ENCODE data around the gene VDAC2. TPM values are rescaled to one million over a fixed set of nuclear protein-coding genes. Genes with fewer than 3 reads are reported as not detected.

Gene VDAC2
- total RNA-seq, 1 experiment from 2014 or later, result 284 TPM

DNA sequence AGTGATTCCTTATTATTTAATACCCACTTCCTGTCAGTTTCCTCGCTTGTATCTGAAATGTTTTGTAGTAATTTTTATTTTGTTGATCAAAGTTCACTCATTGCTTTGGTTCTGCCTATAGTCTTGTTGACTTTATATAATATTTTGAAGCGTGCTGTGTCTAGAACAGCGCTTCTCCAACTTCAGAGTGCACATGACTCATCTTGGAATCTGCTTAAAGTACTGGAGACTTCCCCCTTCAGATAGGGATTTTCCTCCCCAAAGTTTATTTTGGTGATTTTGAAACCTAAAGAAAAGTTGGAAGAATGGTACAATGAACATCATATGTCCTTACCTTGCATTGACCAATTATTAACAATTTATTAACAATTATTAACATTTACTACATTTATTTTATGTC lies 19.4 kb downstream of the VDAC2 start (continued):
- TF ChIP-seq, protein P1, sequence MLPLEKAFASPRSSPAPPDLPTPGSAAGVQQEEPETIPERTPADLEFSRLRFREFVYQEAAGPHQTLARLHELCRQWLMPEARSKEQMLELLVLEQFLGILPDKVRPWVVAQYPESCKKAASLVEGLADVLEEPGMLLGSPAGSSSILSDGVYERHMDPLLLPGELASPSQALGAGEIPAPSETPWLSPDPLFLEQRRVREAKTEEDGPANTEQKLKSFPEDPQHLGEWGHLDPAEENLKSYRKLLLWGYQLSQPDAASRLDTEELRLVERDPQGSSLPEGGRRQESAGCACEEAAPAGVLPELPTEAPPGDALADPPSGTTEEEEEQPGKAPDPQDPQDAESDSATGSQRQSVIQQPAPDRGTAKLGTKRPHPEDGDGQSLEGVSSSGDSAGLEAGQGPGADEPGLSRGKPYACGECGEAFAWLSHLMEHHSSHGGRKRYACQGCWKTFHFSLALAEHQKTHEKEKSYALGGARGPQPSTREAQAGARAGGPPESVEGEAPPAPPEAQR (CRISPR knock-in tag; IDR thresholded peaks at IDR 0.05), result no peak
- TF ChIP-seq, protein P2, sequence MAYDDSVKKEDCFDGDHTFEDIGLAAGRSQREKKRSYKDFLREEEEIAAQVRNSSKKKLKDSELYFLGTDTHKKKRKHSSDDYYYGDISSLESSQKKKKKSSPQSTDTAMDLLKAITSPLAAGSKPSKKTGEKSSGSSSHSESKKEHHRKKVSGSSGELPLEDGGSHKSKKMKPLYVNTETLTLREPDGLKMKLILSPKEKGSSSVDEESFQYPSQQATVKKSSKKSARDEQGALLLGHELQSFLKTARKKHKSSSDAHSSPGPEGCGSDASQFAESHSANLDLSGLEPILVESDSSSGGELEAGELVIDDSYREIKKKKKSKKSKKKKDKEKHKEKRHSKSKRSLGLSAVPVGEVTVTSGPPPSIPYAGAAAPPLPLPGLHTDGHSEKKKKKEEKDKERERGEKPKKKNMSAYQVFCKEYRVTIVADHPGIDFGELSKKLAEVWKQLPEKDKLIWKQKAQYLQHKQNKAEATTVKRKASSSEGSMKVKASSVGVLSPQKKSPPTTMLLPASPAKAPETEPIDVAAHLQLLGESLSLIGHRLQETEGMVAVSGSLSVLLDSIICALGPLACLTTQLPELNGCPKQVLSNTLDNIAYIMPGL (CRISPR knock-in tag; IDR thresholded peaks at IDR 0.05), result no peak
- TF ChIP-seq ZNF423 (CRISPR knock-in tag; IDR thresholded peaks at IDR 0.05), result no peak
- TF ChIP-seq ZNF121 (CRISPR knock-in tag; IDR thresholded peaks at IDR 0.05), result no peak

DNA sequence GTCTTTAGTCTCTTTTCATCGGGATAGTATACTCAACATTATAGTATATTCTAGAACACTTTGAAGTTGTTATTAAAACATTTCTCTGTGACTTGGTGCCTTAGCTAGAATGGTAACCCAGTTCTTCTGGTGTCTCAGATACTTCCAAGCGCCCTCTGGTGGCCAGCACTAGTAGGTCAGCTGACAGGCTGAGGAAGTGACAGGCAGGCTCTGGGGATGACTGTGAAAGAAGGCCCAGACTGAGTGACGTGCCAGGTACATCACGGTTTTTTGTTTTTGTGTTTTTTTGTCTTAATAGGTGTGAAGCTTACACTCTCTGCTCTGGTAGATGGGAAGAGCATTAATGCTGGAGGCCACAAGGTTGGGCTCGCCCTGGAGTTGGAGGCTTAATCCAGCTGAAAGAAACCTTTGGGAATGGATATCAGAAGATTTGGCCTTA lies 20.0 kb downstream of the VDAC2 start:
- Mint-ChIP-seq H3K4me1 (peaks cover 48% of the 10 kb centered on the region), H3K9me3 (no peaks in the 10 kb centered on the region), H3K27ac (peak overlapping the region; percentile 82), H3K4me3 (no peak overlapping the region), H3K27me3 (ENCODE audit: low read depth) (no peaks in the 10 kb centered on the region), H3K36me3 (peaks cover 46% of the 10 kb centered on the region)
- ChIA-PET POLR2A (no interaction called here), CTCF (interaction anchor here (0.5 to 6.3 kb wide), 14 partner anchors 8 to 165 kb away, joined by 3 to 145 read pairs (median 4); partner anchors contain the start of genes SAMD8 and VDAC2)
- DNase-seq (ENCODE audit: low spot score) (peak; percentile 94), ATAC-seq (no peak)
- TF ChIP-seq CTCF (IDR thresholded peaks at IDR 0.05) (peak; percentile 76), ZMAT4 (CRISPR knock-in tag; IDR thresholded peaks at IDR 0.05) (peak; percentile 48; the same call in 1 of the 2 replicates), ELF4 (CRISPR knock-in tag; IDR thresholded peaks at IDR 0.05; ENCODE audit: low read depth) (no peak), ETV6 (CRISPR knock-in tag; IDR thresholded peaks at IDR 0.05) (no peak)
- TF ChIP-seq, protein P3, sequence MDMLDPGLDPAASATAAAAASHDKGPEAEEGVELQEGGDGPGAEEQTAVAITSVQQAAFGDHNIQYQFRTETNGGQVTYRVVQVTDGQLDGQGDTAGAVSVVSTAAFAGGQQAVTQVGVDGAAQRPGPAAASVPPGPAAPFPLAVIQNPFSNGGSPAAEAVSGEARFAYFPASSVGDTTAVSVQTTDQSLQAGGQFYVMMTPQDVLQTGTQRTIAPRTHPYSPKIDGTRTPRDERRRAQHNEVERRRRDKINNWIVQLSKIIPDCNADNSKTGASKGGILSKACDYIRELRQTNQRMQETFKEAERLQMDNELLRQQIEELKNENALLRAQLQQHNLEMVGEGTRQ (CRISPR knock-in tag; IDR thresholded peaks at IDR 0.05), result peak; percentile 80
- TF ChIP-seq, protein P4, sequence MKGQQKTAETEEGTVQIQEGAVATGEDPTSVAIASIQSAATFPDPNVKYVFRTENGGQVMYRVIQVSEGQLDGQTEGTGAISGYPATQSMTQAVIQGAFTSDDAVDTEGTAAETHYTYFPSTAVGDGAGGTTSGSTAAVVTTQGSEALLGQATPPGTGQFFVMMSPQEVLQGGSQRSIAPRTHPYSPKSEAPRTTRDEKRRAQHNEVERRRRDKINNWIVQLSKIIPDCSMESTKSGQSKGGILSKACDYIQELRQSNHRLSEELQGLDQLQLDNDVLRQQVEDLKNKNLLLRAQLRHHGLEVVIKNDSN (CRISPR knock-in tag; IDR thresholded peaks at IDR 0.05), result peak; percentile 76; the same call in 1 of the 2 replicates
- TF ChIP-seq, protein P5, sequence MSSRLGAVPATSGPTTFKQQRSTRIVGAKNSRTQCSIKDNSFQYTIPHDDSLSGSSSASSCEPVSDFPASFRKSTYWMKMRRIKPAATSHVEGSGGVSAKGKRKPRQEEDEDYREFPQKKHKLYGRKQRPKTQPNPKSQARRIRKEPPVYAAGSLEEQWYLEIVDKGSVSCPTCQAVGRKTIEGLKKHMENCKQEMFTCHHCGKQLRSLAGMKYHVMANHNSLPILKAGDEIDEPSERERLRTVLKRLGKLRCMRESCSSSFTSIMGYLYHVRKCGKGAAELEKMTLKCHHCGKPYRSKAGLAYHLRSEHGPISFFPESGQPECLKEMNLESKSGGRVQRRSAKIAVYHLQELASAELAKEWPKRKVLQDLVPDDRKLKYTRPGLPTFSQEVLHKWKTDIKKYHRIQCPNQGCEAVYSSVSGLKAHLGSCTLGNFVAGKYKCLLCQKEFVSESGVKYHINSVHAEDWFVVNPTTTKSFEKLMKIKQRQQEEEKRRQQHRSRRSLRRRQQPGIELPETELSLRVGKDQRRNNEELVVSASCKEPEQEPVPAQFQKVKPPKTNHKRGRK (CRISPR knock-in tag; IDR thresholded peaks at IDR 0.05; ENCODE audit: borderline replicate concordance), result no peak

GRCh38 chr10:75231672-75232581 lies 21.3 kb downstream of the VDAC2 start:
- DNase-seq (ENCODE audit: low spot score) (no peak), ATAC-seq (no peak)
- Mint-ChIP-seq H3K27me3 (ENCODE audit: low read depth) (no peaks in the 10 kb centered on the region; the same call in 1 of the 2 replicates), H3K4me1 (peaks cover 37% of the 10 kb centered on the region), H3K36me3 (peaks cover 46% of the 10 kb centered on the region), H3K4me3 (no peak overlapping the region), H3K9me3 (no peaks in the 10 kb centered on the region), H3K27ac (peak overlapping the region; percentile 67)
- ChIA-PET CTCF (interaction anchor here (0.7 to 6.3 kb wide), 4 partner anchors 9 to 46 kb away, joined by 3 to 145 read pairs (median 10); partner anchors contain the start of gene VDAC2), POLR2A (interaction anchor here (0.5 to 1.9 kb wide), 6 partner anchors 9 to 189 kb away, joined by 3 to 11 read pairs (median 5); no protein-coding TSS in a partner anchor)
- TF ChIP-seq ZNF317 (CRISPR knock-in tag; IDR thresholded peaks at IDR 0.05; ENCODE audit: borderline replicate concordance, low read depth) (no peak), JAZF1 (CRISPR knock-in tag; IDR thresholded peaks at IDR 0.05) (no peak), ATF6 (CRISPR knock-in tag; IDR thresholded peaks at IDR 0.05) (no peak), MXD4 (CRISPR knock-in tag; IDR thresholded peaks at IDR 0.05; ENCODE audit: borderline replicate concordance) (no peak), ZNF121 (CRISPR knock-in tag; IDR thresholded peaks at IDR 0.05) (no peak), NR1H2 (CRISPR knock-in tag; IDR thresholded peaks at IDR 0.05) (no peak), EMX1 (CRISPR knock-in tag; IDR thresholded peaks at IDR 0.05) (0 out of 2 replicates have a peak, but pooled peaks have one; percentile 26), NFATC4 (CRISPR knock-in tag; IDR thresholded peaks at IDR 0.05) (0 out of 2 replicates have a peak, but pooled peaks have one; percentile 72), GABPB1 (CRISPR knock-in tag; IDR thresholded peaks at IDR 0.05) (no peak)
